ENCODE data around the gene SLC2A4. TPM values are rescaled to one million over a fixed set of nuclear protein-coding genes. Genes with fewer than 3 reads are reported as not detected.
A peak's percentile ranks its signal among the peaks of the same experiment; 100 is the strongest.

SLC2A4 gene
- total RNA-seq, 1 donor from 2014 or later = 20.0 TPM

GRCh38 chr17:7246779-7247178 is 34.7 kb upstream of the SLC2A4 start:
- DNase-seq (ENCODE audit: low read depth) = no peak

GRCh38 chr17:7248796-7249195 is 32.7 kb upstream of the SLC2A4 start:
- peak; percentile 82 for DNase-seq (ENCODE audit: low read depth)

GRCh38 chr17:7249214-7249613 is 32.3 kb upstream of the SLC2A4 start:
- DNase-seq (ENCODE audit: low read depth) = peak; percentile 65

GRCh38 chr17:7249830-7250229 is 31.7 kb upstream of the SLC2A4 start:
- no peak for DNase-seq (ENCODE audit: low read depth)

- DNase-seq (ENCODE audit: low read depth) = peak; percentile 69
Measured at GRCh38 chr17:7250695-7251627, 30.6 kb upstream of the SLC2A4 start.

DNA sequence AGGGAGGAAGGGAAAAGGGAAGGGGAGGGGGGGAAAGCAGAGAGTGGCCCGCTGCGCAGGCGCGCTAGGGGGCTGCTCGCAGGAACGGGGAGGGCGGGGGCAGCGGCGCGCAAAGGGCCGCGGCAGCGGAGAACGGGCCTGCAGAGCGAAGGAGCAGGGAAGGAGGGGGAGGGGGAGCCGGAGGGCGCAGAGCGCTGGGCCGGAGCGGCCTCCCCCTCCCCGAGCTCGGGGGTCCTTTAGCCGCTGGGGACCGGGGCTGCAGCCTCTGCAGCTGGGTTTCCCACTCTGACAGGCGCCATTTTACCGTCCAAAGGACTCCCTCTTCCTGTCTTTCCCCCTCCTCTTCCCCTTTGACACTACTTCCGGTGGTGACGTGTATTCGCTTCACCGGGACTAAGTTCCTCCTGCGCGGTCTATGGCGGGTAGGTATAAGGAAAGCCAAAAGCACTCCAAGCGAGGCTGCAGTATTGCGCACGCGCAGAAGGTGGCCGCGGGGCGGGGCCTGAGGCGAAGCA is 29.8 kb upstream of the SLC2A4 start, which contains the start of gene CTDNEP1:
TSS of gene CTDNEP1 (minus strand) at position 74 of the 515 bp plus-strand sequence. CDS start 438 bp downstream, outside the sequence.
- peak; percentile 100 for DNase-seq (ENCODE audit: low read depth)

- peak; percentile 95 for DNase-seq (ENCODE audit: low read depth)
Measured at GRCh38 chr17:7252176-7253043, 29.1 kb upstream of the SLC2A4 start, which contains the start of gene ELP5. TSS of gene ELP5 (plus strand) at chr17:7252215. CDS start at chr17:7252551, 336 bp downstream.

DNA sequence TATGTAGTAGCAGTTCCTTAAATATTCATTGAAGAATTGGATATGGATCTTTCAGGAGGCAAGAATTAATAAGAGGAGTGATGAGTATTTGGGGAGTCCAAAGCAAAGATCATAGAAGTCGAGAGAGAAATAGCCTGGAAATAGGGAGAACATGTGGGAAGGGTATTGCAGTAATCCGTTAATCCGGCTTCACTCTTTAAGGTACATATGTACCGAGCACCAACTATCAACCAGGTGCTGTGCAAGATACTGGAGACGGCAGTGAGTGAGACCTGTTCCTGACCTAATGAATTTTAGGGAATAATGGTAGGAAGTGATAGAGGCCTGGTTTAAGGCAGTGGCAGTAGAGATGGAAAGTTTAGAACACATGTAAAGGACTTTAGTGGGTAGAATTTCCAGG is 28.4 kb upstream of the SLC2A4 start:
- DNase-seq (ENCODE audit: low read depth) = no peak

DNA sequence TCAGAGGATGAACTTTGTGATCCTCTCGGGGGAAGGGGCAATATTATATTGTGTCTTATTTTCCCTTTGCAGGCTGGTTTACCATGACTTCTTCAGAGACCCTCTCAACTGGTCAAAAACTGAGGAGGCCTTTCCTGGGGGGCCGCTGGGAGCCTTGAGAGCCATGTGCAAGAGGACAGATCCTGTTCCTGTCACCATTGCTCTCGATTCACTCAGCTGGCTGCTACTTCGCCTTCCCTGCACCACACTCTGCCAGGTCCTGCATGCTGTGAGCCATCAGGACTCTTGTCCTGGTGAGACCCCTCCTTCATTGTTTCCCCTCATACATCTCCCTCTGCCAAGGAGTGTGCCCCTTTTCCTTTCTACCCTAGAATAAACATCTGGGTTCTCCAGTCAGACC is 27.0 kb upstream of the SLC2A4 start:
- no peak for DNase-seq (ENCODE audit: low read depth)

DNA sequence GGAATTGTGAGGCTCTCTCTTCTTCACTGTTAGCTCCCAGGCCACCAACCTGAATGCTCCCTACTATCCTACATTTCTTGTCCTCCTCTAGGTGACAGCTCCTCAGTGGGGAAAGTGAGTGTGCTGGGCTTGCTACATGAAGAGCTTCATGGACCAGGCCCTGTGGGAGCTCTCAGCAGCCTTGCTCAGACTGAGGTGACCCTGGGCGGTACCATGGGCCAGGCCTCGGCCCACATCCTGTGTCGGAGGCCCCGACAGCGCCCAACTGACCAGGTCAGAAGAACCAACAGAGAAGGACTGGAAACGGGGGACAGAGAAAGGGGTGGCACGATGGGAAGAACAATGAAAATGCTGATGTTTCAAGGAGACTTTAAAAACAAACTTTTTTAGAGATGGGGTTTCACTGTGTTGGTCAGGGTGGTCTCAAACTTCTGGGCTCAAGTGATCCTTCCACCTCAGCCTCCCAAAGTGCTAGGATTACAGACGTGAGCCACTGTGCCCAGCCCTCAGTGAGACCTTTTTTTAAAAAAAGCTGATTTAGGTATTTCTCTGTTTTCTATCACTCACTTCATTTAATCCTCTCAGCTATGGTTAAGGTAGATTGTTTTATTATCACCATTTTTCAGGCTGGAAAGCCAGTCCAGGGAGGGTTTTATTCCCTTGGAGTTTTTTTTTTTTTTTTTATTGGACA is 24.6 kb upstream of the SLC2A4 start:
- DNase-seq (ENCODE audit: low read depth) = no peak

DNA sequence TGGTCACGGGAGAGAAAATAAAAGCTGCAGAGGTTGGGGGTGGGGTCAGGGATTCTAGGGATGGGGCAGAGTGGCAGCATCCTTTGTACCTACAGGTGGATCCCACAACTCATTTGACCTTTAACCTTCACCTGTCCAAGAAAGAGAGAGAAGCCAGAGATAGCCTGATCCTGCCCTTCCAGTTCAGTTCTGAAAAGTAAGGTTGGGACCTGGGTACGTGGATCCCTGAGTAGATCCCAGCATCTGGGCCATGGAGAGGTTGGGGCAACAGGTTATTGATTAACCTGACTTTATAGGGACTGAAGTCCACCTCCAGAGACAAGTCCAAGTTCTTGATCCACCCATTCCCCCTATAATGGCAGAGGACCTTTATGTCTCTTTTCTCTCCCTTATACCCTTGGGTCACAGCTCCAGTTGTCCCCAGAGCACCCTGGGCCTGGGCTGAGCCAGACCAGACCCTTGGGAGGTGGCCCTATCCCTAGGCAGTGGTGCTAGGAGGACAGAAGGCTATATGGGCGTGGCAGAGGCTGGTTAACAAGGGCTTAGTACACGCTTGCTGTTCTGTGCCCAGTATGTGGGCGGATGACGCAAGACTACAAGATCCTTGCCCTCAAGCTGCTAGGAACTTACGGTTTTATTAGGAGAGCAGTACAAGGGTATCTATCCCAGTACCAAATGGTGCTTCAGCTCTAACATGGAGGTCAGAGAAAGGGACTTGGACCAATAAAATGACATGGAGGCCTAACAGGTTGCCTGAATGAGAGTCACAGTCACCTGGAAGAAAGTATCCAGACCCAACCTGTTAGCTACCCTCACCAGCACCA is 22.6 kb upstream of the SLC2A4 start:
- no peak for DNase-seq (ENCODE audit: low read depth)

DNA sequence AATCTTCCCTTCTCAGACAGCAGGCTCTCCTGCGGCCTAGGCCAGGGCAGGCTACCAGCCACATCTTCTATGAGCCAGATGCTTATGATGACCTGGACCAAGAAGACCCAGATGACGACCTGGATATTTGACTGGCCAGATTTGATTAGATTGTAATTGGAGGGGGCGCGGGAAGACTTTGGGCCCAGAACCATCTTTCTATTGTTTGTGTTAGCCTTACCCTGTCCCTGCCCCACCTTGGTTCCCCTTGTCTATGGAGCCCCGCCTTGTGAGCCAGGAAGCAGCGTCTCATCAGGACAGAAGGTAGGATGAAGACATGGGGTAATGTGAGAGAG is 22.0 kb upstream of the SLC2A4 start:
- DNase-seq (ENCODE audit: low read depth) = no peak

DNA sequence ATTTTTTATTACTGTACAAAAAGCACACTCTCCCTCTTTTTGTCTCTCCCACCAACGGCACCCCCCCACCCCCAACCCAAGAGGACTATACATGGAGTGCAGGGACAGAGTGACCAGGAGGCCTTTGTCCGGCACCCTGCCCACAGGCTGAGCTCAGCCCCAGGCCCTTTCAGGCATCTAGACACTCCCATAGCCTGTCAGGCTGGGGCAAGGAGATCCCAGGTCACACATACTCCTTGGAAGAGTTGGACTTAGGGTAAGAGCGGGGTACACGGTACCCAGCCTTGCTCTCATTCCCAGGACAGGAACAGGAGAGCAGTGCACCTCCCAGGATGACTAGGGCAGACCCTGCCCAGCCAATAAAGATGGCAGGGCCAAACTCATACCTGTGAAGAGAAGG is 21.4 kb upstream of the SLC2A4 start:
- DNase-seq (ENCODE audit: low read depth) = no peak

- DNase-seq (ENCODE audit: low read depth) = no peak
Measured at GRCh38 chr17:7260651-7261378, 20.7 kb upstream of the SLC2A4 start.

GRCh38 chr17:7261379-7262191 is 19.9 kb upstream of the SLC2A4 start:
- DNase-seq (ENCODE audit: low read depth) = no peak

DNA sequence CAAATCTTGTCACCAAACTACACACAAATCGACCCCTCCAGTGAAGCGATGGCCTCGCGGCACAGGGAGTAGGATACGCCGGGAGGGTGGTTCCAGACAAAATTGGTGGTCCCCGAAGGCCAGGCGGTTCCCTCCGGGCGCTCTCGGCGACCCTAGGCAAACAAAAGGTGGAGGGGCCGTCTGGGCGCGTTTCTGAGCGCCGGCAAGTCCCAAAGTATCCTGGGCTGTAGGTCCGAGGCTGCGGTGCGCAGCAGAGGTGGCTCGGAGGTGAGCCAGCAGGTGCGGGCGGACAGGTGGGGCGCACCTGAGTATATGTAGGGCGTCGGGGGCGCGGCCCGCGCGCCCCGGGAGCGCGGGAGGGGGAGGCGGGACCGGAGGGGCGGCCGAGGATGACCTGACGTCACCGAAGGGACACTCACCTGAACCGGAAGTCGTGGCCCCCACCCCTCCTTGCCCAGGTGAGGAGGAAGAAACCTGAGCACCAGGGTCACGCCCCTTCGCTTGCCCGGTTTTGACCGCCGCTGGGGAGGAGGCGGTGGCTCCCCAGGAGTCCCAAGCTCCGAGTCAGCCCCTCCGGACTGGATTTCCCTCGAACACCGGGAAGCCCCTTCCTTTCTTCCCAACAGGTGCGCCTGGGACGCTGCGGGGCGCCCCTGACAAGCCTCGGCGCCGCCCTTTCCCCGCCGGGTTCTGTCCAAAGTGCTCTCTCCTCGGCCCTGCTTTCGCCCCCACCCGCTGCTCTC is 19.2 kb upstream of the SLC2A4 start, which contains the start of gene CLDN7:
TSS of gene CLDN7 (minus strand) at position 287 of the 743 bp plus-strand sequence. CDS start 435 bp downstream, outside the sequence.
- no peak for DNase-seq (ENCODE audit: low read depth)

- no peak for DNase-seq (ENCODE audit: low read depth)
Measured at GRCh38 chr17:7262935-7263800, 18.4 kb upstream of the SLC2A4 start.

All from myocyte (in vitro differentiated cells).